Uterus (tissue), 4 donors: ENCODE results near the gene ATP13A3. TPM values are rescaled to one million over a fixed set of nuclear protein-coding genes. Genes with fewer than 3 reads are reported as not detected.

Experiments
- DNase-seq, 2 donors: peaks; one replicate each; pipeline ENCODE4 v3.0.0-alpha.2; 2019 to 2020
- H3K27ac ChIP-seq, 2 donors: fragments of 200-600 bp; sonication (generic); 1 replicate in 1 of 2; 2 replicates in 1 of 2; pipeline ENCODE4 v1.5.1; 2016 to 2018
- H3K27me3 ChIP-seq, 2 donors: fragments of 200-600 bp; sonication (generic); one replicate each; pipeline ENCODE4 v1.5.1; 2018 to 2019; ENCODE audit warnings: control low read depth in 1 of 2
- H3K36me3 ChIP-seq, 2 donors: fragments of 200-600 bp; sonication (generic); one replicate each; pipeline ENCODE4 v1.5.1; 2019; ENCODE audit warnings: control low read depth in 1 of 2
- H3K4me1 ChIP-seq, 2 donors: fragments of 200-600 bp; sonication (generic); one replicate each; pipeline ENCODE4 v1.5.1; 2018 to 2019; ENCODE audit warnings: control low read depth in 1 of 2
- H3K4me3 ChIP-seq, 2 donors: fragments of 200-600 bp; sonication (generic); 1 replicate in 1 of 2; 2 replicates in 1 of 2; pipeline ENCODE4 v1.5.1; 2018 to 2019; ENCODE audit warnings: mild to moderate bottlenecking in 1 of 2
- H3K9me3 ChIP-seq, 2 donors: fragments of 200-600 bp; sonication (generic); one replicate each; pipeline ENCODE4 v1.5.1; 2019; ENCODE audit warnings: control low read depth in 1 of 2
- CTCF ChIP-seq, 4 experiments: fragments of 200-600 bp in 2 of 4; fragments of 450-650 bp in 2 of 4; sonication (generic) in 2 of 4; IDR thresholded peaks; one replicate each; pipeline ENCODE4 v1.5.1; 2016 to 2019; ENCODE audit warnings: antibody characterized with exemption in 4 of 4, mild to moderate bottlenecking in 2 of 4, moderate library complexity in 1 of 4
- POLR2A ChIP-seq, 2 donors: fragments of 450-650 bp; IDR thresholded peaks; one replicate each; pipeline ENCODE4 v1.6.1; 2016; ENCODE audit warnings: antibody characterized with exemption in 2 of 2, mild to moderate bottlenecking in 1 of 2, moderate library complexity in 1 of 2
- intact Hi-C: fragments of 100-400 bp; cut with DNase I; formaldehyde crosslinking; loops from one replicate; pipeline ENCODE4 v1.15.1; 2023; ENCODE audit warnings: low total_unique reads
- total RNA-seq, 4 donors: library from RNA; depleted of rRNA in 3 of 4; stranded (reverse); fragments of >200 nt in 3 of 4; gene quantifications; one replicate each; pipeline versions ENCODE4 v1.1.0 to v1.2.4, GENCODE V29; 2014 to 2023
- donor health status: DM: yes; HTN: yes; CAD: no.

Gene ATP13A3
- total RNA-seq, 4 donors from 2014 or later = 43.3 to 148 (median 82.9) TPM

- H3K27ac ChIP-seq = no peak overlapping the region
- H3K4me3 ChIP-seq = no peak overlapping the region
- no peak for TF ChIP-seq POLR2A (IDR thresholded peaks at IDR 0.05)
- no peak for TF ChIP-seq CTCF (IDR thresholded peaks at IDR 0.05)
- H3K4me1 ChIP-seq = no peaks in the 10 kb centered on the region
- no peaks in the 10 kb centered on the region for H3K27me3 ChIP-seq
- H3K9me3 ChIP-seq = no peaks in the 10 kb centered on the region
- no peak for DNase-seq
- intact Hi-C loops = no loop called here
- no peaks in the 10 kb centered on the region for H3K36me3 ChIP-seq
Measured at GRCh38 chr3:194382196-194382891, 104.5 kb downstream of the ATP13A3 start.

- H3K9me3 ChIP-seq = no peaks in the 10 kb centered on the region
- TF ChIP-seq POLR2A (IDR thresholded peaks at IDR 0.05) (no peak), CTCF (IDR thresholded peaks at IDR 0.05) (no peak)
- H3K27ac ChIP-seq = no peak overlapping the region
- intact Hi-C loops = no loop called here
- no peaks in the 10 kb centered on the region for H3K36me3 ChIP-seq
- H3K4me1 ChIP-seq = no peaks in the 10 kb centered on the region
- H3K4me3 ChIP-seq = no peak overlapping the region
- H3K27me3 ChIP-seq = no peaks in the 10 kb centered on the region
- DNase-seq = no peak
Measured at GRCh38 chr3:194381460-194381875, 105.3 kb downstream of the ATP13A3 start.

GRCh38 chr3:194380326-194380725 is 106.5 kb downstream of the ATP13A3 start:
- H3K27me3 ChIP-seq = no peaks in the 10 kb centered on the region
- no peak for DNase-seq
- no peaks in the 10 kb centered on the region for H3K4me1 ChIP-seq
- H3K27ac ChIP-seq = no peak overlapping the region
- intact Hi-C loops = no loop called here
- TF ChIP-seq POLR2A (IDR thresholded peaks at IDR 0.05) (no peak), CTCF (IDR thresholded peaks at IDR 0.05) (no peak)
- no peak overlapping the region for H3K4me3 ChIP-seq
- no peaks in the 10 kb centered on the region for H3K9me3 ChIP-seq
- no peaks in the 10 kb centered on the region for H3K36me3 ChIP-seq

GRCh38 chr3:194379651-194380050 is 107.2 kb downstream of the ATP13A3 start:
- TF ChIP-seq POLR2A (IDR thresholded peaks at IDR 0.05) = no peak
- TF ChIP-seq CTCF (IDR thresholded peaks at IDR 0.05) = no peak
- no peaks in the 10 kb centered on the region for H3K27me3 ChIP-seq
- no peak overlapping the region for H3K27ac ChIP-seq
- no peak for DNase-seq
- H3K36me3 ChIP-seq = no peaks in the 10 kb centered on the region
- no peaks in the 10 kb centered on the region for H3K9me3 ChIP-seq
- intact Hi-C loops = no loop called here
- H3K4me3 ChIP-seq = no peak overlapping the region
- no peaks in the 10 kb centered on the region for H3K4me1 ChIP-seq

GRCh38 chr3:194379231-194379630 is 107.6 kb downstream of the ATP13A3 start:
- no peaks in the 10 kb centered on the region for H3K36me3 ChIP-seq
- H3K27ac ChIP-seq = no peak overlapping the region
- DNase-seq = no peak
- no peaks in the 10 kb centered on the region for H3K27me3 ChIP-seq
- no peaks in the 10 kb centered on the region for H3K4me1 ChIP-seq
- intact Hi-C loops = no loop called here
- H3K9me3 ChIP-seq = no peaks in the 10 kb centered on the region
- no peak overlapping the region for H3K4me3 ChIP-seq
- TF ChIP-seq CTCF (IDR thresholded peaks at IDR 0.05) (no peak), POLR2A (IDR thresholded peaks at IDR 0.05) (no peak)
